Retinal pigment epithelial cell (primary cell): ENCODE data around the gene PLXNA3.
A peak's percentile ranks its signal among the peaks of the same experiment; 100 is the strongest.

ENCODE experiments used
- DNase-seq: peaks from one replicate; pipeline ENCODE4 v3.0.0-alpha.2; 2010; ENCODE audit warnings: low read depth
- H3K4me3 ChIP-seq: 2 replicates; pipeline ENCODE4 v1.5.1; 2011; ENCODE audit warnings: mild to moderate bottlenecking, low read length, control low read depth, moderate library complexity
- CTCF ChIP-seq: conservative IDR thresholded peaks from 2 replicates; pipeline ENCODE4 v1.5.1; 2011; ENCODE audit warnings: low read depth, low read length, control low read depth, inconsistent platforms

Gene PLXNA3

DNA sequence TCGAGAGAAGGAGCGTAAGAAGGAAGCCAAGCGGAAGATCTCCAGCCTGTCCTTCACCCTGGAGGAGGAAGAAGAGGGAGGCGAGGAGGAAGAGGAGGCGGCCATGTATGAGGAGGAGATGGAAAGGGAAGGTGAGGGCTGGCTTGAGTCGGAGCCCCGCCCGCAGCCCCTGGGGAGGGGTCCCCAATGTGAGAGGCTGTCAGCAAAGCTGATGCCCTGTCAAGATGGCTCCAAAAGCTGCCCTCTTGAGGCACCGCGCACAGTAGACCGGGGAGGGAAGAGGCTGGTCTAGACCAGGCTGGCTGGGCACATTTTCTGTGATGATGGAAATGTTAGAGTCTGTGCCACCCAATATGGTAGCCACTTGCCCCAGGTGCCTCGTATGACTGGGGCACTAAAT, 11.7 kb upstream of the PLXNA3 start:
- TF ChIP-seq CTCF, result no peak
- no peak for DNase-seq
- no peak overlapping the region for H3K4me3 ChIP-seq

- no peak overlapping the region for H3K4me3 ChIP-seq
- no peak for DNase-seq
- TF ChIP-seq CTCF, result no peak
Measured at GRCh38 chrX:154448484-154448883, 9.6 kb upstream of the PLXNA3 start.

DNA sequence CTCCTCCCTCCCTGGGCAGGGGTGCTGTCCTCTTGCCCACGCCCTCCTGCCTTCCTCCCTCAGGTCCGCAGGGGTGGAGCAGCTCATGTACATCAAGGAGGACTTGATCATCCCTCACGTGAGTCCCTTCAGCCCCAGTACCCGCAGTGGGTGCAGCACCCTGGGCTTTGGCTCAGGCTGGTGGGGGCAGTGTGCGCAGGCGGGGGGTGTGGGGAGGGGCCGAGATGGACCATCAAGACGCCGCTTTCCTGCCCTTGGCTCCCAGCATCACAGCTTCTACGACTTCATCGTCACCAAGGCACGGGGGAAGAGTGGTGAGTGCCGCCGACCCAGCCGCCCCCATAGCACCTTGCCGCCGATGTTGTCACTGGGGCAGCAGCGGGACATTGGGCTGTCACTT, 8.5 kb upstream of the PLXNA3 start:
- no peak for TF ChIP-seq CTCF
- no peak overlapping the region for H3K4me3 ChIP-seq
- DNase-seq, result no peak

DNA sequence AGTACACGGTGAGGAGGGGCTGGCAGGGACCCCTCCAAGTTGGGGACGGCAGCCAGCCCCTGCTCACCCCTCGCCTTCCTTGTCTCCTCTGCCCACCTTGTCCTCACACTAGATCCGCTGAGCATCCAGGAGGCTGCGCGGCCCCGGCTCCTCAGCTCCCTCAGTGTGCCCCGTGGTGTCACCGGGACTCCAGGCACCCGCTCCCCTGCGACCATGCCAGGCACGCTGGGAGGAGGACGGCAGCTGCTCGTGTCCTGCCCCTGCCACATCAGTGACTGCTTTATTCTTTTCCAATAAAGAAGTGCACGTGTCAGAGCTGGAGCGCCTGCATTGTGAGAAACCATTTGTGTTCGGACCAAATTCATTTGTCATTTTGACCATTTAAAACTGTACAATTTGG, 7.8 kb upstream of the PLXNA3 start:
- H3K4me3 ChIP-seq, result no peak overlapping the region
- DNase-seq, result no peak

DNA sequence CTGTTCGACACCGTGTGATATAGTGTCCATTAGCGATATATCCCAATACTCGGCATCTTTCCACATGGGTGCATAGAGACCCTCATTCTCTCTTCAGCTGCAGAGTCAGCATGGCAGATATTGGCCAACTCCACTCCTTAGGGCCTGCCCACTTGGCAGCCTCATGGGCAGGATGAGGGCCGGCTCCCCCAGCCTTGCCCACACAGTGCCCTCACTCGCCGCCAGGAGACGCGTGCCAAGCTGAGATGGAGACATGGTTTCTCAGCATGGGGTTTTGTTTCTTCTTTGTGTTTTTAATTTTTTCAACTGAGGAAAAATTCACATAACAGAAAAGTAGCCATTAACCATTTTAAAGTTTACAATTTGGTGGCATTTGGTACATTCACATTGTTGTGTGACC, 5.3 kb upstream of the PLXNA3 start:
- no peak overlapping the region for H3K4me3 ChIP-seq
- no peak for TF ChIP-seq CTCF

More for the DNA sequence above, 7.8 kb upstream of the PLXNA3 start:
- no peak for TF ChIP-seq CTCF

GRCh38 chrX:154457491-154458115, 478 bp upstream of the PLXNA3 start:
- H3K4me3 ChIP-seq, result peak overlapping the region; percentile 44

More for the DNA sequence above, 5.3 kb upstream of the PLXNA3 start:
- DNase-seq, result no peak

More at GRCh38 chrX:154457491-154458115, 478 bp upstream of the PLXNA3 start:
- TF ChIP-seq CTCF, result no peak
- no peak for DNase-seq
